ENCODE results near the gene LRBA. TPM values are rescaled to one million over a fixed set of nuclear protein-coding genes. Genes with fewer than 3 reads are reported as not detected.
"Not testable (repeated sequence)": the region's sequence is repeated elsewhere in the genome, so short reads cannot be mapped to it uniquely, and the experiment has no call there.

LRBA gene
- total RNA-seq, 3 donors from 2014 or later (not counting 1 experiment from before 2014, with no cell fraction given), result 72.1 to 87.6 (median 83.1) TPM

DNA sequence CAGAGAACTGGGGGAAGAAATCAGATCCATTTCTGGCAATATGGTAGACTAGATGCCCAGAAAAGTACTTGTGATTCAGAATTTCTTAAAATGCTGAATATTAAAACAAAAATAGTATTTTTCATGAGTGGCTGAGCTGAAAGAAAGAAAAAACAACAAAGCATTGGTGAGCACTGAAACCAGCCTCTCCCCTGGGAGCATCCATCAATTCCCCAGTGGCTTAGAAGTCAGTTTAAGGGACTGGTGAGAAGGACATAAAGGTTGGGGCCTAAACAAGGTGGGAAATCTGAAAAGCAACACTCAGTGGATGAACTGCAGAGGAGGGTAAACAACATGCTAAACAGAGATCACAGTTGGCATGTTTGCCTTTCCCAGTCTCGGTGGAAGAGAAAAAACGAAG, 20.4 kb downstream of the LRBA start:
- TF ChIP-seq, protein P1, sequence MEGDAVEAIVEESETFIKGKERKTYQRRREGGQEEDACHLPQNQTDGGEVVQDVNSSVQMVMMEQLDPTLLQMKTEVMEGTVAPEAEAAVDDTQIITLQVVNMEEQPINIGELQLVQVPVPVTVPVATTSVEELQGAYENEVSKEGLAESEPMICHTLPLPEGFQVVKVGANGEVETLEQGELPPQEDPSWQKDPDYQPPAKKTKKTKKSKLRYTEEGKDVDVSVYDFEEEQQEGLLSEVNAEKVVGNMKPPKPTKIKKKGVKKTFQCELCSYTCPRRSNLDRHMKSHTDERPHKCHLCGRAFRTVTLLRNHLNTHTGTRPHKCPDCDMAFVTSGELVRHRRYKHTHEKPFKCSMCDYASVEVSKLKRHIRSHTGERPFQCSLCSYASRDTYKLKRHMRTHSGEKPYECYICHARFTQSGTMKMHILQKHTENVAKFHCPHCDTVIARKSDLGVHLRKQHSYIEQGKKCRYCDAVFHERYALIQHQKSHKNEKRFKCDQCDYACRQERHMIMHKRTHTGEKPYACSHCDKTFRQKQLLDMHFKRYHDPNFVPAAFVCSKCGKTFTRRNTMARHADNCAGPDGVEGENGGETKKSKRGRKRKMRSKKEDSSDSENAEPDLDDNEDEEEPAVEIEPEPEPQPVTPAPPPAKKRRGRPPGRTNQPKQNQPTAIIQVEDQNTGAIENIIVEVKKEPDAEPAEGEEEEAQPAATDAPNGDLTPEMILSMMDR (IDR thresholded peaks at IDR 0.05), result no peak
- Mint-ChIP-seq H3K4me3 (no peak overlapping the region), H3K9me3 (no peaks in the 10 kb centered on the region)

DNA sequence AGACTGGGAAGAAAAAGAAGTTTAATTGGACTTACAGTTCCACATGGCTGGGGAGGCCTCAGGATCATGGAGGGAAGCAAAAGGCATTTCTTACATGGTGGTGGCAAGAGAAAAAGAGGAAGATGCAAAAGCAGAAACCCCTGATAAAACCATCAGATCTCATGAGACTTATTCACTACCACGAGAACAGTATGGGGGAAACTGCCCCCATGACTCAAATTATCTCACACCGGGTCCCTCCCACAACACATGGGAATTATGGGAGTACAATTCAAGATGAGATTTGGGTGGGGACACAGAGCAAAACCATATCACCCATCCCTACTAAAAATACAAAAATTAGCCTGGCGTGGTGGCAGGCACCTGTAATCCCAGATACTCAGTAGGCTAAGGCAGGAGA, 21.5 kb downstream of the LRBA start:
- H3K27ac ChIP-seq (ENCODE audit: low read length); H3K4me3 Mint-ChIP-seq; H3K36me3 ChIP-seq (ENCODE audit: control insufficient read depth, insufficient read depth, low read length); H3K27me3 Mint-ChIP-seq (ENCODE audit: low read depth in 2 of 2); DNase-seq; ATAC-seq; intact Hi-C loops (cut with micrococcal nuclease); H3K36me3 Mint-ChIP-seq; H3K4me1 ChIP-seq (ENCODE audit: control insufficient read depth, insufficient read depth, low read length); H3K9me3 Mint-ChIP-seq; H3K4me3 ChIP-seq (ENCODE audit: low read length); H3K27ac Mint-ChIP-seq; H3K27me3 ChIP-seq (ENCODE audit: control insufficient read depth, insufficient read depth, low read length); H3K9me3 ChIP-seq (ENCODE audit: control insufficient read depth, insufficient read depth, low read length): not testable (repeated sequence)
- peaks cover 27 to 31% of the 10 kb centered on the region in 2 donors for H3K4me1 Mint-ChIP-seq
- 100% methylated on average over 1 of the region's 3 CpGs for WGBS (ENCODE audit: insufficient coverage)

More for the DNA sequence above, 20.4 kb downstream of the LRBA start:
- ATAC-seq (no peak), DNase-seq (no peak)
- peaks cover 39 to 40% of the 10 kb centered on the region in 2 donors for H3K4me1 Mint-ChIP-seq
- no peaks in the 10 kb centered on the region for H3K9me3 ChIP-seq (ENCODE audit: control insufficient read depth, insufficient read depth, low read length)
- 97% methylated on average over 2 of the region's 2 CpGs for WGBS (ENCODE audit: insufficient coverage)
- no peak overlapping the region for H3K27ac ChIP-seq (ENCODE audit: low read length)
- intact Hi-C loops (cut with micrococcal nuclease), result no loop called here
- H3K27me3 ChIP-seq (ENCODE audit: control insufficient read depth, insufficient read depth, low read length), result no peaks in the 10 kb centered on the region
- no peaks in the 10 kb centered on the region for H3K36me3 ChIP-seq (ENCODE audit: control insufficient read depth, insufficient read depth, low read length)
- H3K27me3 Mint-ChIP-seq (ENCODE audit: low read depth in 2 of 2), result no peaks in the 10 kb centered on the region
- H3K36me3 Mint-ChIP-seq, result no peaks in the 10 kb centered on the region
- H3K4me1 ChIP-seq (ENCODE audit: control insufficient read depth, insufficient read depth, low read length), result no peaks in the 10 kb centered on the region
- no peak overlapping the region for H3K4me3 ChIP-seq (ENCODE audit: low read length)
- no peak overlapping the region for H3K27ac Mint-ChIP-seq

DNA sequence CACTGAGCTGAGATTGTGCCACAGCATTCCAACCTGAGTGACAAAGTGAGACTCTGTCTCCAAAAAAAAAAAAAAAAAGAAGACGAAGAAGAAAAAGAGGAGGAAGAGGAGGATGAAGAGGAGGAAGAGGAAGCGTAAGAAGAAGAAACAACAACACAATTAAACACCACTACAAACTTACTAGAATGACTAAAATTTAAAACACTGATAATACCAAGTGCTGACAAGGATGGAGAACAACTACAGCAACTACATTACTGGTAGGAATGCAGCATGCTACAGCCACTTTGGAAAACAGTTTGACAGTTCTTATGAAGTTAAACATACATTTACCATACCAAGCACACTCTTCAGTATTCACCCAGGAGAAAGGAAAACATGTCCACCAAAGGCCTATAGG, 24.1 kb downstream of the LRBA start:
- Histone ChIP-seq H3K36me3 (ENCODE audit: control insufficient read depth, insufficient read depth, low read length) (no peaks in the 10 kb centered on the region), H3K27me3 (ENCODE audit: control insufficient read depth, insufficient read depth, low read length) (no peaks in the 10 kb centered on the region), H3K9me3 (ENCODE audit: control insufficient read depth, insufficient read depth, low read length) (no peaks in the 10 kb centered on the region), H3K4me3 (ENCODE audit: low read length) (no peak overlapping the region), H3K4me1 (ENCODE audit: control insufficient read depth, insufficient read depth, low read length) (no peaks in the 10 kb centered on the region), H3K27ac (ENCODE audit: low read length) (no peak overlapping the region)
- Mint-ChIP-seq H3K27me3 (ENCODE audit: low read depth in 2 of 2) (no peaks in the 10 kb centered on the region), H3K36me3 (no peaks in the 10 kb centered on the region), H3K9me3 (no peaks in the 10 kb centered on the region), H3K4me3 (no peak overlapping the region), H3K27ac (peak overlapping the region in 1 of 2 donors; percentile 13), H3K4me1 (peaks cover 31 to 36% of the 10 kb centered on the region in 2 donors)
- DNase-seq (no peak), ATAC-seq (no peak)
- TF ChIP-seq, protein P1 (IDR thresholded peaks at IDR 0.05), result no peak
- WGBS (ENCODE audit: insufficient coverage), result no CpG with 5 or more reads among the region's 2 CpGs
- intact Hi-C loops (cut with micrococcal nuclease), result no loop called here

DNA sequence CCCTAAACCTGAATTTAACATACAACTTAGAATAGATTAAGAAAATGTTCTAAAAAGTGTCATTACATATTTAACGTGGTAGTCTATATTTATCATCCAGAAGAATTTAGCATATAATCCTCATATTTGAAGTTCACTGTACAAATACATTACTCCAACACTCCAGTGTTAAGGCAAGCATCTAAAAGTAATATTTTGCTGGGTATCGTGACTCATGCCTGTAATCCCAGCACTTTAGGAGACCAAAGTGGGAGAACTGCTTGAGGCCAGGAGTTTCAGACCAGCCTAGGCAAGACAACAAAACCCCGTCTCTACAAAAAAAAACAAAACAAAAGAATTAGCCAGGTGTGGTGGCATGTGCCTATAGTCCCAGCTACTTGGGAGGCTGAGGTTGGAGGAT, 24.8 kb downstream of the LRBA start:
- intact Hi-C loops (cut with micrococcal nuclease), result no loop called here
- Mint-ChIP-seq H3K9me3 (no peaks in the 10 kb centered on the region), H3K27me3 (ENCODE audit: low read depth in 2 of 2) (no peaks in the 10 kb centered on the region), H3K36me3 (no peaks in the 10 kb centered on the region), H3K4me3 (no peak overlapping the region), H3K27ac (no peak overlapping the region), H3K4me1 (peaks cover 30 to 31% of the 10 kb centered on the region in 2 donors)
- Histone ChIP-seq H3K4me1 (ENCODE audit: control insufficient read depth, insufficient read depth, low read length) (no peaks in the 10 kb centered on the region), H3K4me3 (ENCODE audit: low read length) (no peak overlapping the region), H3K9me3 (ENCODE audit: control insufficient read depth, insufficient read depth, low read length) (no peaks in the 10 kb centered on the region), H3K27me3 (ENCODE audit: control insufficient read depth, insufficient read depth, low read length) (no peaks in the 10 kb centered on the region), H3K27ac (ENCODE audit: low read length) (no peak overlapping the region), H3K36me3 (ENCODE audit: control insufficient read depth, insufficient read depth, low read length) (no peaks in the 10 kb centered on the region)
- ATAC-seq (no peak), DNase-seq (no peak)
- TF ChIP-seq, protein P1 (IDR thresholded peaks at IDR 0.05), result no peak
- 96% methylated on average over 3 of the region's 3 CpGs for WGBS (ENCODE audit: insufficient coverage)

Measured in natural killer cell (primary cell).